ENCODE measurements around the gene G6PD.

DNA sequence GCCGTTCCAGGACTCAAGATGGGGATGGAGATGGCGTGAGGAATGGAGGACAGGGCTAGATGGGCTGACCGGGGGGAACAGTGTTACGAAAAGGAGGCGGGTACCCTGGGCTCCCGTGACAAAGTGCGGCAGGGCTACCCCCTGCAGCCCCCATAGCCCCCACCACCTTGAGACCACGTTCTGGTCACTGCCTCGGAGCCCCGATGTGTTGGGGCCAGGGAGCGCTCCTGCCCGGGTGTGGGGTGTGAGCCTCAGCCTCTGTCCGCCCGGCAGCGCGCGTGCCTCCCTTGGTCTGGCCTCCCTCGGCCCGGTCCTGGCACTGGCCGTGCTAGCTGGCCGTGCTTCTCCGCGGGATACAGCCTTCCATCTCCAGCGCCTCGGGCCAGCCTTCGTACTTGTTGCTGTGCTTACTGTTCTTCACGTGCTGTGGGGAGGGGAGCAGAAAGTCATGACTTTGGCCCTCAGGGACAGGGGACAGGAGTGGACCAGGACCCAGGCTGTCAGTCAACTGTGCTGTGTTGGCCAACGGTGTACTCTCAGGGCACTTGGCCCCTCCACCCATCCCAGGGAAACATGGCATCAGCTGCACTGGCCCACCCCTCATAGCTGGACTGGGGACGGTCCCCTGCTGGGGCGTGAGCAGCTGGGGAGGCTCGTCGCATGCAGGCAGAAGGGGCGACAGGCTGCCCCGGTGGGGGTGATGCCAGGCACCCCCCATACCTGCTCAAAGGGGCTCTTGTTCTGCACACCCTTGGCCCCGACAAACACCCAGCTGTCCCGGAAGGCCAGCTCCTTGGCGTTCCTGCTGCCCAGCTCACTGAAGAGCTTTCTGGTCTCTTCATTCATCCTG is 39.9 kb downstream of the G6PD start:
- TF ChIP-seq, protein P1, sequence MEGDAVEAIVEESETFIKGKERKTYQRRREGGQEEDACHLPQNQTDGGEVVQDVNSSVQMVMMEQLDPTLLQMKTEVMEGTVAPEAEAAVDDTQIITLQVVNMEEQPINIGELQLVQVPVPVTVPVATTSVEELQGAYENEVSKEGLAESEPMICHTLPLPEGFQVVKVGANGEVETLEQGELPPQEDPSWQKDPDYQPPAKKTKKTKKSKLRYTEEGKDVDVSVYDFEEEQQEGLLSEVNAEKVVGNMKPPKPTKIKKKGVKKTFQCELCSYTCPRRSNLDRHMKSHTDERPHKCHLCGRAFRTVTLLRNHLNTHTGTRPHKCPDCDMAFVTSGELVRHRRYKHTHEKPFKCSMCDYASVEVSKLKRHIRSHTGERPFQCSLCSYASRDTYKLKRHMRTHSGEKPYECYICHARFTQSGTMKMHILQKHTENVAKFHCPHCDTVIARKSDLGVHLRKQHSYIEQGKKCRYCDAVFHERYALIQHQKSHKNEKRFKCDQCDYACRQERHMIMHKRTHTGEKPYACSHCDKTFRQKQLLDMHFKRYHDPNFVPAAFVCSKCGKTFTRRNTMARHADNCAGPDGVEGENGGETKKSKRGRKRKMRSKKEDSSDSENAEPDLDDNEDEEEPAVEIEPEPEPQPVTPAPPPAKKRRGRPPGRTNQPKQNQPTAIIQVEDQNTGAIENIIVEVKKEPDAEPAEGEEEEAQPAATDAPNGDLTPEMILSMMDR (IDR thresholded peaks at IDR 0.05; ENCODE audit: insufficient read depth, low read depth, low read length): no peak
- TF ChIP-seq EZH2 (IDR thresholded peaks at IDR 0.05; ENCODE audit: insufficient read depth, low read length): no peak
